Measurements from ENCODE around the gene CACNA2D2.

Gene CACNA2D2

GRCh38 chr3:50321336-50322114 lies 181.9 kb downstream of the CACNA2D2 start:
- peak; percentile 93 for DNase-seq (ENCODE audit: low spot score)
- in situ Hi-C loops (cut with MboI; ENCODE audit: low pct_unique_long_range_greater_than_20kb, low sequenced_read_pairs, unreplicated experiment), result no loop called here
- peak; percentile 59 for TF ChIP-seq CTCF (IDR thresholded peaks at IDR 0.05; ENCODE audit: extremely low read depth, insufficient read depth, missing control alignments)

- in situ Hi-C loops (cut with MboI; ENCODE audit: low pct_unique_long_range_greater_than_20kb, low sequenced_read_pairs, unreplicated experiment), result no loop called here
- peak; percentile 88 for DNase-seq (ENCODE audit: low spot score)
- no peak for TF ChIP-seq CTCF (IDR thresholded peaks at IDR 0.05; ENCODE audit: extremely low read depth, insufficient read depth, missing control alignments)
Measured at GRCh38 chr3:50320853-50321335, 182.5 kb downstream of the CACNA2D2 start.

- in situ Hi-C loops (cut with MboI; ENCODE audit: low pct_unique_long_range_greater_than_20kb, low sequenced_read_pairs, unreplicated experiment), result no loop called here
- DNase-seq (ENCODE audit: low spot score), result no peak
- no peak for TF ChIP-seq CTCF (IDR thresholded peaks at IDR 0.05; ENCODE audit: extremely low read depth, insufficient read depth, missing control alignments)
Measured at GRCh38 chr3:50319894-50320625, 183.4 kb downstream of the CACNA2D2 start.

GRCh38 chr3:50319181-50319893 lies 184.1 kb downstream of the CACNA2D2 start:
- in situ Hi-C loops (cut with MboI; ENCODE audit: low pct_unique_long_range_greater_than_20kb, low sequenced_read_pairs, unreplicated experiment), result no loop called here
- DNase-seq (ENCODE audit: low spot score), result no peak
- TF ChIP-seq CTCF (IDR thresholded peaks at IDR 0.05; ENCODE audit: extremely low read depth, insufficient read depth, missing control alignments), result no peak

GRCh38 chr3:50318615-50319014 lies 184.8 kb downstream of the CACNA2D2 start:
- no peak for TF ChIP-seq CTCF (IDR thresholded peaks at IDR 0.05; ENCODE audit: extremely low read depth, insufficient read depth, missing control alignments)
- in situ Hi-C loops (cut with MboI; ENCODE audit: low pct_unique_long_range_greater_than_20kb, low sequenced_read_pairs, unreplicated experiment), result no loop called here
- DNase-seq (ENCODE audit: low spot score), result no peak

- TF ChIP-seq CTCF (IDR thresholded peaks at IDR 0.05; ENCODE audit: extremely low read depth, insufficient read depth, missing control alignments), result no peak
- no peak for DNase-seq (ENCODE audit: low spot score)
- in situ Hi-C loops (cut with MboI; ENCODE audit: low pct_unique_long_range_greater_than_20kb, low sequenced_read_pairs, unreplicated experiment), result no loop called here
Measured at GRCh38 chr3:50318163-50318562, 185.3 kb downstream of the CACNA2D2 start.
